ENCODE data around the gene TFDP2.
"Not testable (repeated sequence)": the region's sequence is repeated elsewhere in the genome, so short reads cannot be mapped to it uniquely, and the experiment has no call there.

DNA sequence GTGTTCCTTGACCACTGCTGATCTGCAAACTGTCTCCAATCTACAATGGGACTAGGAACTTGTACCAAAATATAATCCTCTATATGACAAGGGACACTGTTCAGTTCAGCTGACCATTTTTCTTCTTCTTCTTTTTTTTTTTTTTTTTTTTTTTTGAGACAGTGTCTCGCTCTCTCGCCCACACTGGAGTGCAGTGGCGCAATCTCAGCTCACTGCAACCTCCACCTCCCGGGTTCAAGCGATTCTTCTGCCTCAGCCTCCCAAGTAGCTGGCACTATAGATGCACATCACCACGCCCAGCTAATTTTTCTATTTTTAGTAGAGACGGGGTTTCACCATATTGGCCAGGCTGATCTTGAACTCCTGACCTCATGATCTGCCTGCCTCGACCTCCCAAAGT is 174.6 kb downstream of the TFDP2 start:
- TF ChIP-seq, protein P1, sequence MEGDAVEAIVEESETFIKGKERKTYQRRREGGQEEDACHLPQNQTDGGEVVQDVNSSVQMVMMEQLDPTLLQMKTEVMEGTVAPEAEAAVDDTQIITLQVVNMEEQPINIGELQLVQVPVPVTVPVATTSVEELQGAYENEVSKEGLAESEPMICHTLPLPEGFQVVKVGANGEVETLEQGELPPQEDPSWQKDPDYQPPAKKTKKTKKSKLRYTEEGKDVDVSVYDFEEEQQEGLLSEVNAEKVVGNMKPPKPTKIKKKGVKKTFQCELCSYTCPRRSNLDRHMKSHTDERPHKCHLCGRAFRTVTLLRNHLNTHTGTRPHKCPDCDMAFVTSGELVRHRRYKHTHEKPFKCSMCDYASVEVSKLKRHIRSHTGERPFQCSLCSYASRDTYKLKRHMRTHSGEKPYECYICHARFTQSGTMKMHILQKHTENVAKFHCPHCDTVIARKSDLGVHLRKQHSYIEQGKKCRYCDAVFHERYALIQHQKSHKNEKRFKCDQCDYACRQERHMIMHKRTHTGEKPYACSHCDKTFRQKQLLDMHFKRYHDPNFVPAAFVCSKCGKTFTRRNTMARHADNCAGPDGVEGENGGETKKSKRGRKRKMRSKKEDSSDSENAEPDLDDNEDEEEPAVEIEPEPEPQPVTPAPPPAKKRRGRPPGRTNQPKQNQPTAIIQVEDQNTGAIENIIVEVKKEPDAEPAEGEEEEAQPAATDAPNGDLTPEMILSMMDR (IDR thresholded peaks at IDR 0.05), result not testable (repeated sequence)
- TF ChIP-seq EZH2phosphoT487, EZH2 (IDR thresholded peaks at IDR 0.05): not testable (repeated sequence)
